SKM-1 (cell line): ENCODE data around the gene FBRSL1.

ENCODE experiments used
- DNase-seq: peaks from one replicate; lab custom pipeline; 2025; ENCODE audit not compliant: unreplicated experiment; lab: John Stamatoyannopoulos, UW

Gene FBRSL1

DNA sequence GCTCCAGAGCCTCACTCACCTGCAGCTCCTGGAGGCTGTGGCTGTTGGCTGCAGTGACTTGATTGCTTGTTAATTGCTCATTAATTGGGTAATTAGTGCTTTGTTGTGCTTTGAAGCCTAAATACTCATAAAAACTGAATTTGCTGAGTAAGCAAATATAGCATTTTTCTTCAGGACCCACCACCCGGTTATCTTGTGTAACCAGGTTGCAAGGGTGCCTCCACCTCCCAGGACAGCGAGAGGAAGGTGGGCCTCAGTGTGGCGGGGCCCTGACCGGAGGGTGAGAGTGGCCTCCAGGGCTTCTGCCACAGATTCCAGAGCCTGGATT lies 48.7 kb downstream of the FBRSL1 start:
- no peak for DNase-seq

DNA sequence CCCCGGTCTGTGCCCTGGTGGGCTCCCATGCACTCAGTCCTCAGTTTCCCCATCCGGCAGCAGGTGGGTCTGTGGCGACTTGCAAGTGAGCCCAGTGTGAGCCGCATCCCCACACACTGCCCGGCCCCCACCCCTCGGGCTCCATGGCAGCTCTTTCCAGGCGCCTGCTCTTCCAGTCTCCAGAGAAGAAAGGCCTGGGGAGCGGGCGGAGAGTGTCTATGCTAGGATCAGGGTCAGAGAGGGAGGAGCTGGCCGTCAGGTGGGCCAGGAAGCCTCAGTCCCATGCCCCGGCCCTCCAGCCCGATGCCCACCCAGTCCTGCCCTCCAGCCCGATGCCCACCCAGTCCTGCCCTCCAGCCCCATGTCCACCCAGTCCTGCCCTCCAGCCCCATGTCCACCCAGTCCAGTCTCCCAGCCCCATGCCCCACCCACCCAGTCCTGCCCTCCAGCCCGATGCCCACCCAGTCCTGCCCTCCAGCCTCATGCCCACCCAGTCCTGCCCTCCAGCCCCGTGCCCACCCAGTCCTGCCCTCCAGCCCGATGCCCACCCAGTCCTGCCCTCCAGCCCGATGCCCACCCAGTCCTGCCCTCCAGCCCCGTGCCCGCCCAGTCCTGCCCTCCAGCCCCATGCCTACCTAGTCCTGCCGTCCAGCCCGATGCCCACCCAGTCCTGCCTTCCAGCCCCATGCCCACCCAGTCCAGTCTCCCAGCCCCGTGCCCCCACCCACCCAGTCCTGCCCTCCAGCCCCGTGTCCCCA lies 49.2 kb downstream of the FBRSL1 start:
- DNase-seq, result no peak

DNA sequence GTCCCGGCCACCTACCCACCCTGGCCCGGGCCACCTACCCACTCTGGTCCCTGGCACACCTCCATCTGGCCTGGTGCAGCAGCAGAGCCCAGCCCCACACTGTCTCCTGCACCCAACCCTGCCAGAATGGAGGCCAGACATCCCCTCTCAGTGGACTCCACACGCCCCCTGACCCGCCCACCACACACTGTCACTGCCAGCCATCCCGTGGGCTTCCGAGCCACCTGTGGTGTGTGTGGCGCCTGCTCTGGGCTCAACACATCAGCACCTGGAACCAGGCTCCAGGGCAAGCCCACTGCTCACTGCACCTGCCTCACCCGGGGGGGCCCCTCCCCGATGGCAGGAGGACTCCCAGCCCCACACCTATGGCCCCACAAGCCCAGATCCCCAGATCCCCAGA lies 50.5 kb downstream of the FBRSL1 start:
- no peak for DNase-seq

DNA sequence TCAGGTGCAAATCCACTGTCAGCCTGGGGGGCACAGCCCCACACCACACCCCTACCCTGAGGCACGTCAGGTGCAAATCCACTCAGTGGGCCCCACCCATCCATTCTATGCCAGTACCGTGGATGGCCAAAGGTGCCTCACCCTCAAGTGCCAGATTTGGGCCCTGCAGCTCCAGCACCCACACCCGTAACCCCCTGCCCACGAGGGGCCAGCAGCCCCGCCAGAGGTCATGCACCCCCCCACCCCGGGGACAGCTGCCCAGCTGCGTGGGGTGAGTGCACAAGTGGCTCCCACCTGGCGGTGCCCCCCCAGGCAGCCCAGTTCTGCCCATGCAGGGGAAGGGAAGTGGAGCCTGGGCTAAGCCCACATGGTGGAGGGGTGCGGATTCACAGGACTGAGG lies 51.2 kb downstream of the FBRSL1 start:
- no peak for DNase-seq

DNA sequence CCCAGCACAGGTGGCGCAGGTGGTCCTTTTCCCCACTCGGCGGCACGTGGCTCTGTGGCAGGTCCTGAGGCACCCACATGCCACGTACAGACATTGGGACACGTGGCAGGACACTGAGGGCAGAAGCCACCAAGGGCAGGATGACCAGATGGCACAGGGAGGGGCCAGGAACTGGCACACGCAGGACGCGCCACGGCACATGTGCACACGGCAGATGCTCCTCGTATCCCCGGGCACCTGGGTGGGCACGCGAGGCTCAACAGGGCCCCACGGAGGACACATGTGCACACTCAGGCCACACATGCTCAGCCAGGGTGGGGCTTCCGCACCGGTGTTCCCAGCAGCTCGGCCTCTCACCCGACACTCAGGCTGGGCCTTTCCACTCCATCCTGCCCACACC lies 52.0 kb downstream of the FBRSL1 start:
- no peak for DNase-seq

DNA sequence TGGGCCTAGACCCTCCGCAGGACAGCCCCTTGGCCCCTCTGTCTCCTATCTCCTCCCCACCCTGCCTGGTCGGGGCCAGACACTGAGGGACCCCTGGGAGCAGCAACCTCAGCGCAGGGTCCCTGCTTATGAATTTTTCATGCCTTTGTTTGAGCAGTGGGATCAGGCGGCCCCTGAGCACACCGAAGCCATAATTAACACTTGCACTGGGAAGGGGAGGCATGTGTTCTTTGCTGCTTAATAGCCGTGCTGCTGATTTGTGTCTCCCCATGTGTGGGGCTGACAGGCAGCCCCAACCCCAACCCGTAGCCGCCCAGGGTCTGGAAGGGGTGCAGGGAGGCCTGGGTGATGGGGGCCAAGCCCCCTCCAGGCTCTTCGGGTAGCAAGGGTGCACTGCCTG lies 52.7 kb downstream of the FBRSL1 start:
- no peak for DNase-seq

DNA sequence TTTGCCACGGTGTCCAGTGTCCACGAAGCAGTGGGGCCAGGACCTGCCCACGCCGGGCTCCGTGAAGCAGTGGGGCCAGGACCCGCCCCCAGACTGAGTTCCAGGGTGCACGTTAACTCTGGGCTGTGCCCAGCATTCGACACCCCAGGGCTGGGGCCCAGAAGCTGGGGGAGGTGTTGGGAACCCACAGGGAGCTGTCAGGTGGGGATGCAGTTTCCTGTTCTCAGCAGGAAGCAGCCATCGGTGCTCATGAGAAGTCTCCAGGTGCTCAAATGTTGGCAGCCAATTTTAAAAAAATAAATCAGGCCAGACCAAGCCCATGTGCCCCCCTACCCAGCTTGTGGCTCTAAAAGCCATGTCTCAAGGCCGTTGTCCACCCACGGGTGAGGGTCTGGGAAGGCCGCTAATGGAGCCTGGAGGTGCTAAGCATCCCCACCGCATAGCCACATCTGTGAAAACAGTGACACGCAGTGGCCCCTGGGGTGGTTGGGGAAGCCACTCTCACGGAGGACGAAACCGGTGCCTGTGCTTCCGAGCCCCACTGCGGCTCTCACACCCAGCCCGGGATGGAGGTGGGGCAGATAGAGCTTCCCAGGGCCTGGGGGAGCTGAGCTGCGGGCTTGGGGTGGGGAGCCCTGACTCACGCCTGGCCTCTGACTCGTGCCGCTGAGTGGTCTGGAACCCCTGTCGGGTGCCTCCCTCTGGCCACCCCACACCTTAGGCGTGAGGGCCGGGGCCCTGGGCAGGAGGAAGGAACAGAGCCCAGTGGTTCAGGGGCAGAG lies 53.5 kb downstream of the FBRSL1 start:
- no peak for DNase-seq

DNA sequence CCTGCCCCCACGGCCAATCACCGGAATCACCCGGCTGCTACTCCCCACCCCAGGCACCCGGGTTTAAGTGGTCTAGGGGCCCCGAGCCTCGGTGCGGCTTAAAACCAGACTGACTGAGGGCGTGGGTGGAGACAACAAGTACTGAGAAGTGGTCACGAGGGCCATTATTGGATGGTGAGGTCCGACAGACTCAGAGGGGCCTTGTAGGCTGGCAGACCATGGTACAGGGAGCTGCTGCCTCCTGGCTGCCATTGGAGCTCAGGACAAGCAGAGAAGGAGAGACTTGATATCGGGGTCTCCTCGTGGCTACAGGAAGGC lies 54.1 kb downstream of the FBRSL1 start:
- DNase-seq, result no peak

DNA sequence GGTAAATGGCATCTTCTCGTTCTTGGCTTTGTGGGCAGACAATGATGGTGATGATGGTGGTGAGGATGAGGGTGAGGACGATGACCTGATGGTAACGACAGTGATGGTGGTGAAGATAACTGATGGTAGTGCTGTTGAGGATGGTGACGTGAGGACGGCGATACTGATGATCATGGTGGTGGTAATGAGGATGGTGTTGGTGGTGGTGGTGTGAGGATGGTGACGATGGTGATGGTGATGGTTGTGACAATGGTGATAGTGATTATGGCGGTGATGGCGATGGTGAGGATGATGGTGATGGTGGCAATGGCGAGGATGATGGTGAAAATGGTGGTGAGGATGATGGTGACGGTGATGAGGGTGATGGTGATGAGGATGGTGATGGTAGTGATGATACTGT lies 54.5 kb downstream of the FBRSL1 start:
- DNase-seq, result no peak

DNA sequence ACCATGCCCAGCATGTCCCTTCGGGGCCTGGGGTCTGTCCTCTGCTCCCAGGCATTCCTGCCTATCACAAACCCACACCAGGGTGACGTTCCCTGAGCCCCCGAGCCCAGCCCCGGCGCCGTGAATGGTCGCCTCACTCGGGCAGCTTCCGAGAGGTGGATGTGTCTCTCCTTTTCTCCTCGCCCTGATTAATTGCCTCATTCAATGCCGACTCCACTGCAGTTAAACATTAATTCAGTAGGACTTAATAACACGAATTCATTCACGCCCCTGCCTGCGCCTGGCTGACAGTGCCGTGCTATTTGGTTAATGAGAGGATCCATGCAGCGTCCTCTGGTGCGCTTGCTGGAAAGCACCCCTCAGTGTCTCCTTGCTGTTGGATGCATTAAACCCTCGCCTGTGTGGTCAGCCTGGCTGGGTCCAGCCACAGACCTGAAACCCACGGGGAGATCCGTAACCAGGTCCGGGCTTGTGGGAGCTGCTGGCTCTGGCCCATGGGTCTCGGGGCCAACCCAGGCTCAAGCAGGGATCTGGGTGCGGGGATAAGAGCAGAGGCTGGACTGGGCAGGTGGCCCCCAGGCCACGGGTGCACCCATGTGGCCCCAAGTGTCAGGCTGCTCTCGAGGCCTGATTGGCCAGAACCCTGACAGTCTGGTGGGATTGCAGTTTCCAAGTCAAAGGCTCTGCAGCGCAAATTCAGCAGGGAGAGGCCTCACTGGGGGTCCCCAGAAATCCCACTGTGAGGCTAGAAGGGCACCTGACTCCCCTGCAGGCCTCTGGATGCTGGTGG lies 55.4 kb downstream of the FBRSL1 start:
- no peak for DNase-seq

DNA sequence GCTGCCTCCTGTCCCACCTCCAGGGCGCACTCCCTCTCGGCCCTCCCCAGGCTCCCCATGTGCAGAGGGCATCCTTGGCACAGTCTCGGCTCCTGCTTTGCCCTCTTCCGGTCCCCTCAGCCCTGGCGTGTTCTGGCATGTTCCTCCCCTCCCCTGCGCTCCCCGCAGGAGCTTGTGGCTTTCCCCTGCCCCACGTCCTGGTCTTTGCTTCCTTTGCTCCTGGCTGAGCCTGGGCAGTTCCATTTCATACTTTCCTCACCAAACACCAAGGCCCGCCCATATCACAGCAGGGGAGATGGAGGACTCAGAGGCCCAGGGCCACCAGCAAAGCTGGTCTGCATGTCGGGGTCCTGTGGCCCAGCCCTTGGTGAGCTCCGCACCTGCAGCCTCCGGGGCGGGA lies 56.0 kb downstream of the FBRSL1 start:
- no peak for DNase-seq

DNA sequence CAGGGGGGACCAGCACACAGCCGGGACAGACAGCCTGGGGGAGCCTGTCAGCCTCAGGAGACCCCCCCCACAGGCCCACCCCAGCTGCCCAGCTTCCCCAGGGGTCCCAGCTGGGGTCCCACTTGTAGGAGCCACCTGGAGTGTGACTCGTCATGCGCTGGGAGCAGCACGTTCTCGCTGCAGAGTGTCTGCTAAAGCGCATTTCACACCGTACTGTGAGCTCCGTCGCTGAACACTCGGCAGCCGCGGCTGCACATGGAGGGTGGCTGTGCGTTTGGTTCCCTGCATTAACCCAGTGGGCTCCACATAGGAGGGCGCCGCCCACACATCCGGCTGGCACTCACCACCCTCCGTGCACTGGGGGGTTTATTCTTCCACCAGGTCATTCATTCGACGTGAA lies 56.7 kb downstream of the FBRSL1 start:
- no peak for DNase-seq

DNA sequence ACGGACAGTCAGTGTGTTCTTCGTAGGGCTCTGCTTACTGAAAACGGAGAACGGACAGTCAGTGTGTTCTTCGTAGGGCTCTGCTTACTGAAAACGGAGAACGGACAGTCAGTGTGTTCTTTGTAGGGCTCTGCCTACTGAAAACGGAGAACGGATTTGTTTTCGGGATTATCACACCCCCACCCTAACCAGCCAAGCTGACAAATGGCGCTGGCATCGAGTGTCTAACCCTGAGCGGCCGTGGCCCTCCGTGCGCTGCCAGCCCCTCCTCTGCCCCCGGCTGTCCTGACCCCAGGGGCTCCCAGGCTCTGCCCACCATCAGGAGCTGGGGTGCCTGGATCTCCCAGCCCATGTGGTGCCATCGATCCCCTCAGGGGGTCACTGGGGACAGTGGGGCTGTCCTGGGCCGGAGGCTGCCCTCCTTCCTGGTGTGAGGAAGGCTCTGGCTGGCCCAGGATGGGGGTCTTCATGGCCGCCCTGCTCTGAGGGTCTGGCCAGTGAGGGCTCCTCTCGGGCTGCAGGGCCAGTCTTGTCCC lies 57.3 kb downstream of the FBRSL1 start:
- no peak for DNase-seq

DNA sequence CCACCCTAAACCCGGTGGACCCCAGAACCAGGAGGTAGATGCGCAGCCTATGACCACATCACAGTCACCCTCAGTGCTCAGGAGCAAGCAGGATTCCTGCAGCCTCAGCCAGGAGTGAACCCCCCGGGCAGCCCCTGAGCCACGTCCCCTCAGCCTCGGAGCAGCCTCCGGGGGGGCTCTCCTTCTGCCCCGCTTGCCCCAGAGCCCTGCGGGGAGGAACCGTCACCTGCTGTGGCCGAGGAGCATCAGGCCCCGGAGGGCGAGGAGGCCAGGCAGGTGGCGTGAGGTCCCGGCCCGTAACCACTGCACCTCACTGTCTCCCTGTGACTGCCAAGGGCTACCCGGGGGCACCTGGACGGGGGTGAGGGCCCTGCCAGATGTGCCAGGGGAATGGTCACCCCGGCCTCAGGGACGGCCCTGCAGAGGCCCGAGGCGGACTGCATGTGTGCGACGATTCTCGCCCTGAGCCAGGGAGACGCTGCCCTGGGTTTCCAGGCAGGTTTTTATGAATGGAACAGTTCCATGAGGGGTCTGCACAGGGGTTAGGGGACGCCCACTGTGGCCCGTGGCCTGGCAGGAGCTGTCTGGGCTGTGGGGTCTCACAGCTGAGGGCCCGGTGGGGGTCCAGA lies 58.6 kb downstream of the FBRSL1 start:
- DNase-seq, result no peak

DNA sequence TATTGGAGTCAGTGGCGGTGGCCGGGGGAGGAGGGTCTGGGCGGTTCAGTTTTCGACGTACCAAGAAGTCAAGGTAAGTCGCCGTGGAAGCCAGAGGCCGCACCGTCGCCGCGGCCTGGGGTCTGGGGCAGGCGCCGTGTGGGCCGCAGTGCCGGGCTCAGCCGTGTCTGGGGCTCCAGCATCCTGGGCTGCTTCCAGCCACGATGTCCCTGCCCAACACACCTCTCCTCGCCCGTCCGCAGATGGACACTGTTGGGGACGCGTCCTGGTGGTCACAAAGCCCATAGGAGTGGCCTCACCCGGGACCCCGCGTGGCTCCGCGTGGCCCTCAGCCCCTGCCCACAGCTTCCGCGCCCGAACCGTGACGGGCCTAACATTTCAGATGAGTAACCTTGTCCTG lies 59.1 kb downstream of the FBRSL1 start:
- no peak for DNase-seq

DNA sequence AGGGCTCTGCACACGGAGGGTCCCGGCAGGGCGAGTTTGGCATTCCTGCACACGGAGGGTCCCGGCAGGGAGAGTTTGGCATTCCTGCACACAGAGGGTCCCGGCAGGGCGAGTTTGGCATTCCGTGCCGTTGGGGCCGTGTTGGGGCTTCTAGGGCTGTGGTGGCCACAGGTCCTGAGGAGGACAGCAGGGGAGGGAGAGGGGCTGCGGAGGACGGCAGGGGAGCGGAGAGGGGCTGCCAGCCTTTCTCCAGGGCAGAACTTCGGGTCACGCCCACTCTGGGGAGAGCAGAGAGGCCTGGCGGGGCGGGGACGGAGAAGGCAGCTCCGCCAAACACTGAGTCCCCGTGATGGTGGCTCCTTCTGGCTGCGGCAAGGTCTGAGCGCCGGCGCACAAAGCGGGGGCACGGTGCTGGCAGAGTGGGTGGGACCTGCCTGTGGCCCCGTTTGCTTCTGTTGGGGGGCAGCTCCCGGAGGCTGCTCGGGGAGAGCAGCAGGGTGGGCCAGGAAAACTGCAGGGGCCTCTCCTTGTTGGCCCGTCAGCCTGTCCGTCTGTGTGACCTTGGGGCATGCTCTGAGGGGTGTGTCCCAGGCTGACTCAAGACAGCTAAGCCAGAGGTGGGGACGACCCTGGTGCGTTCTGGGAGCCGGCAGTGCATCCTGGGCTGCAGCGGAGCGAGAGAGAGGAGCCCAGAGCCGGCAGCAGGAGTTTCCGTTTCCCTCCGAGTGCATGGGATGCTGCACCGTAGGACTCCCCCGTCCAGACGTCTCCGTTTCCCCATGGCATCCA lies 60.3 kb downstream of the FBRSL1 start:
- no peak for DNase-seq

DNA sequence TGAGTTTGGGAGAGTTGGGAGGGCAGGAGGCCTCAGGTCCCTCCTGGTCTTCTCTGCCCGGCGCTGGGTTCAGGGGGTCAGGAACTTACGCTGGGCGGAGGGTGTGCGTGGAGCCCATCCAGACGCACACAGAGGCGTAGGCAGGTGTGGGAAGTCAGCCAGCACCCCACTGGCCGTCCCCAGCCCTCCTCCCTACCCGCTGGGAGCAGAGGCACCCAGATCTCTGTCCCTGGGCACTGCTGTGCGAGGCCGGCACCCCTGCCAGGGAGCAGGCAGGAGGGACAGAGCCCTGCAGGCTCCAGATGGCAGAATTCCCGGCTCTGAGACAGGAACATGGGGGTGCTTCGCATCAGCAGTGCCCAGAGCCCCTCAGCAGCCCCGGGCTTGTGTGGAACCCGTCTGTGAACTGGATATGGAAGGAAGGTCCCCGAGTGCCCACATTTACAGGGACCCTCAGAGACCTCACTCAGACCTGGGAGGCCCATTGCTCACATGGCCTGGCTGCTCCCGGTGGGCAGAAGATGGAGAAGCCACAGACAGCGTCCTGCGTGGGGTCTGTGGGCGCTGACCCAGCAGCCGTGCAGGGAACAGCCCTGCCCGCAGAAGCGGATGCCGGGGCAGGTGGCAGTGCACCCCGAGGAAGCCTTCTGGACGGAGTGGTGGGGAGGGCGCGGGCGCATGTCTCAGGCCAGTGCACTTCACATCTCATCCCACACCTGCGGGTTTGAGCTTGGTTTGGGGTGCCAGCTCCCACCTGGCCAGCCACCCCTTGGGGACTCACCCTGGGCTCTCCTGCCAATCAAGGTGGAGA lies 61.1 kb downstream of the FBRSL1 start:
- no peak for DNase-seq

DNA sequence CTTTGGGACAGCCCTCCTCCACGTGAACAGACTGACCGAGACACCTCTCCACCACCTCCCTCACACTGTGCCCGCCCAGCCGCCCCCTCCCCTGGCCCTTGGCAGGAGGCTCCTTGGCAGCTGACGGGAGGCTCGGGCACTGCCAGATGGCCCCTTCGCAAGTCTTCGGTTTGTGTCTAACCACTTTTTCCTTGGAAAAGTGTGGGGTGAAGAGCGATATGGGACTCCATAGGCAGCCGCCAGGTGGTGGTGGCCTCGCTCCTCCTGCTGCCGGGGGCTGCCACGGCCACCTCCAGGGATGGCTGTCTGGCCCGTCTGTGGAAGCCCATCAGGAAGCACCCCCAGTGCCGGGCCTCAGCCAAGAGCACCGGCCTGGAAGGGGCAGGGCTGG lies 61.7 kb downstream of the FBRSL1 start:
- DNase-seq, result no peak

DNA sequence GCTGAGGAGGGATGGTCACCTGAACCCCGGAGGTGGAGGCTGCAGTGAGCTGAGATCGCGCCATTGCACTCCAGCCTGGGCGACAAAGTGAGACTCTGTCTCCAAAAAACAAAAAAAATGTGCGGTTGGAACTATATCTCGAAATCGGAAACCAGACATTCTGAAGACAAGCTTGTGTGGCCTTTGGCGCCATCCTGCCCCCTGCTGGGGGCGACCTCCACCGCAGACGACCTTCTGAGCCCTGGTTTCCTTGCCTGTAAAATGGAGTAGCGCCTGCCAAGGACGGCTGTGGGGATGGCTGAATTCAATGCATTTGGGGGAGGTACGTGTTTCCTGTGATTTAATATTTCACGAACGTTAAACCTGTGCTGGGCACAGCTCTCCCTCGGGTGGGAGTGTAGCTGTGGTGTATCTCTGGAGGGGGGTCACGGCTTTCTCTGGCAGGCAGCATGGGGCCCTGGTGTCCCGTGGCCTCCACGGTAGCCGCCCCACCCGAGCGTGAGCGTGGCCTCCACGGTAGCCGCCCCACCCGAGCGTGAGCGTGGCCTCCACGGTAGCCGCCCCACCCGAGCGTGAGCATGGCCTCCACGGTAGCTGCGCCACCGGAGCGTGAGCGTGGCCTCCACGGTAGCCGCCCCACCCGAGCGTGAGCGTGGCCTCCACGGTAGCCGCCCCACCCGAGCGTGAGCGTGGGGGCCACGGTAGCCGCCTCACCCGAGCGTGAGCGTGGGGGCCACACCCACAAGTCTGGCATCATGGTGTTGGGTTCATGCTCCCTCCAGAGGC lies 65.1 kb downstream of the FBRSL1 start:
- DNase-seq, result peak; percentile 0
